GM10266 (cell line): ENCODE results near the gene ZFAND6.

ENCODE experiments used
- DNase-seq: peaks from one replicate; pipeline ENCODE4 v3.0.0; 2012; ENCODE audit errors: extremely low spot score
- CTCF ChIP-seq: IDR thresholded peaks from 2 replicates; pipeline ENCODE4 v1.5.1; 2012; ENCODE audit warnings: mild to moderate bottlenecking, low read depth; ENCODE audit not compliant: control insufficient read depth, insufficient read depth; ENCODE audit errors: missing control alignments

Gene ZFAND6

GRCh38 chr15:80132382-80132781 is 72.9 kb downstream of the ZFAND6 start:
- no peak for TF ChIP-seq CTCF
- no peak for DNase-seq

GRCh38 chr15:80136854-80137253 is 77.4 kb downstream of the ZFAND6 start:
- no peak for DNase-seq
- TF ChIP-seq CTCF = no peak

- no peak for DNase-seq
- TF ChIP-seq CTCF = no peak
These were observed 79.5 kb downstream of the ZFAND6 start for GRCh38 chr15:80138961-80139360.

GRCh38 chr15:80140909-80141308 is 81.4 kb downstream of the ZFAND6 start:
- TF ChIP-seq CTCF = no peak
- no peak for DNase-seq

GRCh38 chr15:80141916-80142598 is 82.6 kb downstream of the ZFAND6 start:
- no peak for TF ChIP-seq CTCF

GRCh38 chr15:80142646-80143045 is 83.2 kb downstream of the ZFAND6 start:
- DNase-seq = no peak
- TF ChIP-seq CTCF = no peak

More at GRCh38 chr15:80141916-80142598, 82.6 kb downstream of the ZFAND6 start:
- DNase-seq = no peak

GRCh38 chr15:80151148-80151547 is 91.7 kb downstream of the ZFAND6 start:
- TF ChIP-seq CTCF = no peak
- no peak for DNase-seq
